Measurements from ENCODE around the gene CTH.
"Not testable (repeated sequence)": the region's sequence is repeated elsewhere in the genome, so short reads cannot be mapped to it uniquely, and the experiment has no call there.

CTH gene

DNA sequence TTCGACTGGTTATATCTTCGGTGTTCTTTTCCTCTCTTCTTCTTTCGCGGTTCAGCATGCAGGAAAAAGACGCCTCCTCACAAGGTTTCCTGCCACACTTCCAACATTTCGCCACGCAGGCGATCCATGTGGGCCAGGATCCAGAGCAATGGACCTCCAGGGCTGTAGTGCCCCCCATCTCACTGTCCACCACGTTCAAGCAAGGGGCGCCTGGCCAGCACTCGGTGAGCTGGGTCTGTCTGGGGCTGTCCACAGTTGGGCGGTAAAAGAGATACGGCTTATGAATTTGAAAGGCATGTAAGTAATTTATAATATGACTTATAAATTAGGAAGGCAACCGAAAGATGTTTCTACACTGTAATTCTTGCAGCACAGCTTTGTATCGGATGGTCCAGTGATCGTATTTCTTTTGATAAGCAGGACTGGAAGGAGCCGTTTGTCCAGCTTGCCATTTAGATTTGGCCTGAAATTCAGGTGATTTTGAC is 334 bp downstream of the CTH start:
- DNase-seq: no peak

DNA sequence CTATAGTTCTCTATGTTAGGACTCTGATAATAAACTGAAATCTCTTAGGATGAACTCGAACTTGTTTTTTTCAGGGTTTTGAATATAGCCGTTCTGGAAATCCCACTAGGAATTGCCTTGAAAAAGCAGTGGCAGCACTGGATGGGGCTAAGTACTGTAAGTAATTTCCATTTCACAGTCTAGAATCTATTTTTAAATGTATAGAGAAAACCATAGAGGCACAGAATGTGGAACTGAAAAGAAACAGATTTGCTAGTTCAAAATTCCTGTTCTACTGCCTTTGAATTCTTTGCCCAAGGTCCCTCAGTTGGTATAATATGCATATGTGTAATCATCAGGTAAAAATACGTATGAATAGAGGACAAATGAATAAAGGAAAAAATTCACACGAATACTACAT is 4.8 kb downstream of the CTH start:
- no peak for DNase-seq

DNA sequence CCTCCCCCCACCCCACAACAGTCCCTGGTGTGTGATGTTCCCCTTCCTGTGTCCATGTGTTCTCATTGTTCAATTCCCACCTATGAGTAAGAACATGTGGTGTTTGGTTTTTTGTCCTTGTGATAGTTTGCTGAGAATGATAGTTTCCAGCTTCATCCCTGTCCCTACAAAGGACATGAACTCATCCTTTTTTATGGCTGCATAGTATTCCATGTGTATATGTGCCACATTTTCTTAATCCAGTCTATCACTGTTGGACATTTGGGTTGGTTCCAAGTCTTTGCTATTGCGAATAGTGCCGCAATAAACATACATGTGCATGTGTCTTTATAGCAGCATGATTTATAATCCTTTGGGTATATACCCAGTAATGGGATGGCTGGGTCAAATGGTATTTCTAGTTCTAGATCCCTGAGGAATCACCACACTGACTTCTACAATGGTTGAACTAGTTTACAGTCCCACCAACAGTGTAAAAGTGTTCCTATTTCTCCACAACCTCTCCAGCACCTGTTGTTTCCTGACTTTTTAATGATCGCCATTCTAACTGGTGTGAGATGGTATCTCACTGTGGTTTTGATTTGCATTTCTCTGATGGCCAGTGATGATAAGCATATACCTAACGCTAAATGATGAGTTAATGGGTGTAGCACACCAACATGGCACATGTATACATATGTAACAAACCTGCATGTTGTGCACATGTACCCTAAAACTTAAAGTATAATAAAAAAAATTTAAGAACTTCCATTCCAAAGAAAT is 8.1 kb downstream of the CTH start:
- DNase-seq: not testable (repeated sequence)

DNA sequence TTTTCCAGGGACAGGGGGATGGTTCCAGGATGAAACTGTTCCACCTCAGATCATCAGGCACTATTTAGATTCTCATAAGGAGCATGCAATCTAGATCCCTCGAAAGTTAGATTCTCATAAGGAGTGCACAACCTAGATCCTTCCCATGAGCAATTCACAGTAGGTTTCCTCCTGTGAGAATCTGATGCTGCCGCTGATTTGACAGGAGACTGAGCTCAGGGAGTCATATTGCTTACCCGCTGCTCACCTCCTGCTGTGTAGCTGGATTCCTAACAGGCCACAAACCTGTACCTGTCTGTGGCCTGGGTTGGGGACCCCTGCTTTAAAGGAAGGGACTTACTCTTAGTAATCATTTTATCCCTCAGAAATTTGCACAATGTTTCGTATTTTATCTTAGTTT is 9.3 kb downstream of the CTH start:
- DNase-seq: no peak

DNA sequence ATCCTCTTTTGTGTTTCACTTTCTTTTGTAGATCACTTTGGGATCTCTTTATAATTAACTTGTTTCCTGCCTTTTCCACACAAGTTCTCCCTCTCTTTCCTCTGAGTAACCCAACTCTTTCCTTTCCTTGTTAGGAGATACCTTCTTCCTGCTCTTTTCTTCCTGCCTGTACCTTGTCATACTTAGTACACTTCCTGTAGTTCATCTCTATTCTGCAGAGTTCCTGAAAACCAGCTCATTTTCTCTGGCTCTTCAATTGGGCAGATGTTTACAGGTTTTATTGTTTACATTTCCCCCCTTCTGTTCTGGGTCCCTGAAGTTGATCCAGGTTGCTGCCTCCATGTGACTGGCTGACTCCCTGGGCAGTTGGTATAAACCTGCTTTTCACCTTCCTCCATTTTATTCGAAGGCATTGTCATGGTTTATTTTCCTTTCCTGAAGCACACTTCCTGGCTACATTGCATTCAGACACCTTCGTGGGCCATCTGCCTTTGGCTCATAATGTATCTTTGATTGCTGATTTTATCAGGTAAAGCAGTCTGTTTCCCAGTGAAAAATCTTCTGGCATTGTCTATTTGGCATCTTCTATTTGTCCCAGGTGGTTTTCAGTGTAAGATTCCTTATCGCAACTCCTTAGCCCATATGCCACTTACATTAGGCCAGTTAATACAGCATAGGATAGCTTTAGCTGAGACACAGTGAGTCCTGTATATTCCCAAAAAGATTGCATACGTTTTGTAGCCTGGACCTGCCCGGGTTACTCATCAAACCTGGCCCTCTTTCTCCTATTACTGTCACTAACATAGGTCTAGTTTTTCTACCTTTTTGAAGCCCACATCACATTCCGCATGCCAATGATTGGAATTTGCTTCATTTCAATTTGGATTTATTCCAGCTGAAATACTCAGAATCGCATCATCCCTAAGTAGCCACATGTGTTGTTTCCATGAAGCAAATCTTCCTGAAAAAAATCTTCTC is 15.4 kb downstream of the CTH start:
- no peak for DNase-seq

DNA sequence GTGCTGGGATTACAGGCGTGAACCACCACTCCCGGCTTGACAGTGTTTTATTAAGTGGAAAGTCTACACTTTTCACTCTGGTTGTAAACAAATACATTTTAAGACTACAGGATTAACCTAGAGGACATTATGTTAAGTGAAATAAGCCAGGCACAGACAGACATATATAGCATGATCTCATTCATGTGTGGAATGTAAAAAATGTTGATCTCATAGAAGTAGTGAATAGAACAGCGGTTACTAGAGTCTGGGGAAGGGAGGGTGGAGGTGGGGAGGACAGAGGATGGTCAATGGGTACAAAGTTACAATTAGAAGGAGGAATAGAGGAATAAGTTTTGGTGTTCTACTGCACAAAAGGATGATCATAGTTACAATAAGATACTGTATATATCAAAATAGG is 16.9 kb downstream of the CTH start:
- no peak for DNase-seq

DNA sequence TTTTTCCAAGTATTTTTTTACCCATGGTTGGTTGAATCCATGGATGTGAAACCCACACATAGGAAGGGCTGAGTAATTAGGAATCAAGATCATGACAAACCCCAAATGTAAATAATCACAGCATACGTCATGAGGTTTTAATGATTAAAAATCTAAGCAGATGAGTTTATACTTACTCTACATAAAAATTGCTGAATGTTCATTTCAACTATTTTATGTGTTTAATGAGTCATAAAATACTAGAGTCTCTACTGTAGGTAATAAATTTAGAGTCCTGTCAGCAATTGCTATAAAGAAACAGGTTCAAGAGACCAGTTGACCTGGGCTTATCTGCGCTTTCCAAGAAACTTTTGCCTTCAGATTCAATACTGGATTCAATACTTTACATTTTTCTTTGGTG is 18.2 kb downstream of the CTH start:
- no peak for DNase-seq

DNA sequence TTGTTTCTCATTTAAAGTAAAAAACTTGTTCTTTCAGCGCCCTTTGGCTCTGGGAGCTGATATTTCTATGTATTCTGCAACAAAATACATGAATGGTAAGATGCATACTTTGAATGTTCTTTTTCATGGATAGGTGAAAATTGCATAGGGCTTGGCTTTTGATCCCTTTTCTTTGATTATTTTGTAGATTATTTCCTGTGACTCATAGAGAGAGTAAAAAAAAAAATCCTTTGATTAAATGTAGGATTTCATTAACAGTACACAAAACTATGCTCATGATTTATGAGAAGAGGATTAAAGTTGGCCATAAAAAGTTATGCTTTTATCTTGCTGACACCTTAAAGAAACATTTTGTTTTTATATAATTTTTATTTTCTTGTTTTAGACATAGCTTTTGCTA is 18.7 kb downstream of the CTH start:
- DNase-seq: no peak

DNA sequence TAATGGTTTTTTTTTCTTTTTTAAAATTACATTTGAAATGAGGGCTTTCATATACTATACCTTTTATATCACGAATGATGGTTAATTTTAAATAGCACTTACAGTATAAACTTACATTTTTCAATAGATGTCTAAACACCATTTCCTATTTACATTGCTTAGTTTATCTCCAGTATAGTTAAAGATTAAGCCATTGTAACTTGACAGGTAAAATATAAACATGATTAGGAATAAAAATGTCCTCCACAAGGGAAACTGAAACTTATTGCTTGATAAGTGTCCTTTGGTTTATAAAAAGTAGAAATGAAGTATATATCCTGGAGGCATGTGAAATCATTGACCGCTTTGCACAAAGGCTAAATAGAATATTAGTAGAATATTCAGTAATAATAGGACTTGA is 20.2 kb downstream of the CTH start:
- DNase-seq: no peak

DNA sequence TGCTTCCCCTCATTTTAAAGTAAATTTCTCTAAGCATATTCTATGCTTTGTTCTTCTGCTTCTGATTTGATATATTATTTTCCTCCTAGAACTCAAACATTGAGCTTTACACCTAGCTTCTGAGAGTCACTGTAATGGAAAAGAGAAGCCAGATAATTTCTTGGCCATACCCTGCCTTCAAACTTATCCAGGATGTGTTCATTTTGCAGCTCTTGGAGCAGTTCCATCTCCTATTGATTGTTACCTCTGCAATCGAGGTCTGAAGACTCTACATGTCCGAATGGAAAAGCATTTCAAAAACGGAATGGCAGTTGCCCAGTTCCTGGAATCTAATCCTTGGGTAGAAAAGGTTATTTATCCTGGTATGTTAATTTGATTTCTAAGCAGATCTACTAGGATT is 20.8 kb downstream of the CTH start:
- no peak for DNase-seq

DNA sequence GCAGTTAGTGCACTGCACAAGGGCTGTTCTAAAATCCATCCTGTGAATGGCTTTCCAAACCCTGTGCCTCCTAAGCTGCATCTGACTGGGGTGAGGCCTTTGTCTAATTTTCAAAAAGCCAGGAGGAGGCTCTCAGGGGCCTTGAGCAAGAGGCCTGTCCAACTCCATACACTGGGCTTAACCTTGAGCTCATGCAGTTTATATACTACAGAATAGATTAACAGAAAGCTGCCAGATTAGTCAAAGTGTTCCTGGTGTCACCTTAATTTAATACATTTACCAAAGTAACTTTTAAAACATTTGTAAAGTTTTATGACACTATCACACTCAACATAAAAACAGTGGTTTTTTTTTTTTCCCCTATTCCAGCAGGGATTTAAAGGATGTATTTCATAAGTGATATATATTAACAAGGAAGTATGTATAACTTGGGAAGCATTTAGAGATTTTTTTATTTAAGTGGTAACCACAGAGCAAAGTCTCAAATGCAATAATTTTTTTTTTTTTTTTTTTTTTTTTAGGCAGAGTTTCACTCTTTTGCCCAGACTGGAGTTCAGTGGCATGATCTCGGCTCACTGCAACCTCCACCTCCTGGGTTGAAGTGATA is 23.3 kb downstream of the CTH start:
- no peak for DNase-seq

DNA sequence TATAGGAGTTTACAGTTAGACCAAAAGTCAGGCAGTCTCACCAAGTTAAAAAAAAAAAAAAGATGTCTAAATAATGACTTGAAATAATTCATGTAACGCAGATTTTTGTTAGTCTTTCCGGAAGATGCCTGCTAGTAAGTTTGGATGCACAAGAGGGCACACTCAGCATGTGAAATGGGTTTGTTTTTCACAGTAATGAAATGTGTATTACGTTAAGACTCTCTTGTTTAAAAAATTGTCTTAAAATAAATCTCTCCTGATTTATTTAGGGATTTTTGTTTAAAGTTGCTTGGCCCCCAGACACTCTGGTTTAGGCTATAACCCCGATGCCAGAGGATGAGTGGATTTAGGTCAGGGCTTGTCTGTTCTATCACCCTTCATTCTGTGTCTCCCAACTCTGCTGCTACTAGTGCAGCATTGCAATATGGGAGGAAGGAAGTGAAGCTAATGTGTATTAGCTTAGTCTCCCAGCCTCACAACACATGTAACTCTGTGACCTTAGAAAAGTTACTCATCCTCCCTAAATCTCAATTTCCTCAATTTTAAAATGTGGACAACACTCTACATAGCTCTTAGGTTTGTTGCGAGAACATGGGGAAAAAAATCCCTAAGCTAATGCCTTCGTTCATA is 25.7 kb downstream of the CTH start:
- peak in 1 of 2 experiments; percentile 5 for DNase-seq

DNA sequence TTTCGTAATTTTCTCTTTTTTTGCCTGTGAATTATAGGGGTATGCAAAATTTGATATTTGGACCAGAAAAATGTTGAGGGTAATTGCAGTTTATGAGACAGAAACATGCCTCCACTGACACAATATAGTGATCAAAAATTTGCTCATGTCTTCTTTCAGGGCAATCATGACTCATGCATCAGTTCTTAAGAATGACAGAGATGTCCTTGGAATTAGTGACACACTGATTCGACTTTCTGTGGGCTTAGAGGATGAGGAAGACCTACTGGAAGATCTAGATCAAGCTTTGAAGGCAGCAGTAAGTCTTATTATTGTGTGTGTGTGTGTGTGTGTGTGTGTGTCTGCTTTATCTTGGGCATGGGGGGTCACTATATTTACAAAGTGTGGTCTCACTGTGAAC is 27.5 kb downstream of the CTH start:
- no peak for DNase-seq

DNA sequence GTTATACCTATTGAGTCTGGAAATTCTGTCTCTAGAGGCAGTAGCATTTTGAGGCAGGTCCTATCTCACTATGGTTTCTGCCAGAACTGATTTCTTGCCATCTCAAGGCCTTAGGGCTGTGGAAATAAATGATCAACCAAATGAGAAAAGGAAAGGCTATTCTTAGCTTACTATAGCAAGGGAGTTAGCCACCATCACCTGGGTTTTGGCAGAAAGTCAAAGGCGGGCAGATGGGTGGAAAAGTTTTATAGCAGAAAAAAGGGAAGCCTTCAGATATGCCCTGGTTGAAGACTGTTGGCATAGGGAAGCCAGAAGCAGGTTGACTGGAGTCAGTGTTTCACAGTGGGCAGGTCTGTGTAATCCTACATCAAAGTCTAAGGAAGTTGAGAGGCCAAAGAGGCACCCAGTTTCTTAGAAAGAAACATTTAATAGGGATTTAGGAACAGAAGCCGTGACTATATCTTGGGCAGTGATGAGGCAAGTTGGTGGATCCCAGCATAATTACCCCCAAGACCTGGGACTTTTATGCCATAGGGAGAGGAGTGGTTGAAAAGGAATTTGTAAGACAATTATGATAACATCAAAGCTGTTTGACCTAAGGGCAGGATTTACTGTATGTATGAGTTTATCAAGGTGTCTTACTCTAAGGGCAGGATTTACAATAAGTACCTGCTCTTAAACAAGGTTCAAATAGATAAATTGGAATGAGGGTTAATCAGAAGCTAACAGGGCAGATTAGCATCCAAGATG is 29.7 kb downstream of the CTH start:
- DNase-seq: no peak

DNA sequence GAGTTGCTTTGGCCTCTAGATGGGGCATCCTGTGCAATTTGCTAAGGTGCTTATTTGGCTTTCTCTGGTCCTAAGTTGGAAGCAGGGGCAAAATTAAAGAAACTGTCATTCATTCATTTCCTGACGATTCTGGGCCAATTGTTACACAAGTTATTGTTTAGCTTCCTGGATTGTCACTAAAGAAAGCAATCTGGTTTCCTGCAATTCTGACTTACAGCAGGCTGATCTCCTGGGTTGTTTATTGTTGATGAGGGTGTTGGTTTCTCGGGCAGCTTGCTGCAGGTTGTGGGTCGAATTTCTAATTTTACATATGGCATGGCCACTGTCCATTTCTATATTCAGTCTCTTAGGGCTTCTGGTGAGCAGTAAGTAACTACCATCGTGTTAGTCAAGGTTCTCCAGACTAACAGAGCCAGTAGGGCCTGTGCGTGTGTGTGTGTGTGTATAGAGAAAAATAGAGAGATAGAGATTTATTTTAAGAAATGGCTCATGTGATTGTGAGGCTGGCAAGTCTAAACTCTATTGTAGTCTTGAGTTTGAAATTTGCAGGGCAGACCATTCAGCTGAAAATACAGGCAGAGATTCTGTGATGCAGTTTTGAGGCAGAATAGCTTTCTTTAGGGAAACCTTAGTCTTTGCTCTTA is 30.4 kb downstream of the CTH start:
- DNase-seq: no peak

DNA sequence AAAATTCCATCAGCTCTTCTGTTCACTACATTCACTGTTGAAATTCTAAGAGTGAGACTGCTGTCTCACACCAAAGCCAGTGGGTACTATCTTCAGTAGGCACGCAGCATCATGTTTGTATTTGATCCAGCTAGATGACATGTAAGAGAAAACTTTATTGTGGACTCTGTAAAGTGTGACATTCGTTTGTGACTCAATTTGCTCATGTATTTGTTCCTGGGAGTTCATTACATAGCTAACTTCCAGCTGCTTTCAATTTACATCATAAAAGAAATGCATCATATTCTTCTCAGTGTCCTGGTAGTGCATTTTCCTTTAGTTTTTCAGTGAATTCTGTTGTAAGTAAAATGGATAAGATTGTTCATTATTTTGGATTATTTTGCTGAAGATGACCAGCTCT is 31.4 kb downstream of the CTH start:
- no peak for DNase-seq

DNA sequence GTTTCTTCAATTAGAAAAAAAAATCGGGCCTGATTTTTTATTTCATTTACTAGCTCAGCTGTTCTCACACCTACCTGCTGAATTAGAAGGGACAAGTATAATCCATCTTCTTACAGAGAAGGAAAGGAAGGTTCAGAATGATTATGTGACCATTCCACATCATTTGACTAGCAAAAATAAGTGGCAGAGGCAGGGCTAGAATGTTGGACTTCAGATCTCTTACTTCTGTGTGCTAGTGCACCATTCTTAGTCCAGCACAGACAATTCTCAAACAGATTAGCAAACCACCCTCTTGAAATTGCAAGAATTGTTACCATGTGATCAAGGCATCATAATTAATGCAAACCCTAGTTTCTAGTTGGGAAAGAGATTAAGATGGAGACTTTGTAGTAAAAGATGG is 32.7 kb downstream of the CTH start:
- DNase-seq: peak in 1 of 2 experiments; percentile 45

DNA sequence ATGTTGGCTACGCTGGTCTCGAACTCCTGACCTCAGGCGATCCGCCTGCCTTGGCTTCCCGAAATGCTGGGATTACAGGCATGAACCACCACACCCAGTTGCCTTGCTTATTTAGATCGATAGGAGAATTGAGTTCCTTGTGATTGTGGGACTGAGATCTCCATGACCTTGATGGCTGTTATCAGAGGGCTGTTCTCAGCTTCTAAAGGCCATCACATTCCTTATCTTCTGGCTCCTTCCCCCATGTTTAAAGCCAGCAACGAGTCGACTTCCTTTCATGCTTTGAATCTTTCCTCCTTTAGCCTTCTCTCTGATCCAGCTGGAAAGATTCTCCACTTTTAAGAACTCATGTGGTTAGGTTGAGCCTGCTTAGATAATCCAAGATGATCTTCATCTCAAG is 38.0 kb downstream of the CTH start:
- DNase-seq: no peak

DNA sequence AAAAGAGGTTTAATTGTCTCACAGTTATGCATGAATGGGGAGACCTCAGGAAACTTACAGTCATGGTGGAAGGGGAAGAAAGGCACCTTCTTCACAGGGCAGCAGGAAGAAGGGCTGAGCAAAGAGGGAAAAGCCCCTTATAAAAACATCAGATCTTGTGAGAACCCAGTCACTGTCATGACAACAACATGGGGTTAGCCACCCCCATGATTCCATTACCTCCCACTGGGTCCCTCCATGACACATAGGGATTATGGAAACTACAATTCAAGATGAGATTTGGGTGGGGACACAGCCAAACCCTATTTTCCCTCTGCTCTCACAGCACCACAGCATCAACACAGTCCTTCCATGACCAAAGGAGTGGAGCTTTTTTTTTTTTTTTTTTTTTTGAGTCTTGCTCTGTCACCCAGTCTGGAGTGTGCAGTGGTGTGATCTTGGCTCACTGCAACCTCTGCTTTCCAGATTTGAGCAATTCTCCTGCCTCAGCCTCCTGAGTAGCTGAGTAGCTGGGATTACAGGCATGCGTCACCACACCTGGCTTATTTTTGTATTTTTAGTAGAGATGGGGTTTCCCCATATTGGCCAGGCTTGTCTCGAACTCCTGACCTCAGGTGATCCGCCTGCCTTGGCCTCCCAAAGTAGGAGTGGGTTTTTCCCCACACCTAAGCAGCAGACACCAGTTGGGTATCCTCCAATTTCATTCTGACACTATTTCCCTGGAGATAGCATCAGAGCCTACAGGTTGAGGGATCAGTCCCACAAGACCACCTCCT is 41.3 kb downstream of the CTH start:
- not testable (repeated sequence) for DNase-seq

DNA sequence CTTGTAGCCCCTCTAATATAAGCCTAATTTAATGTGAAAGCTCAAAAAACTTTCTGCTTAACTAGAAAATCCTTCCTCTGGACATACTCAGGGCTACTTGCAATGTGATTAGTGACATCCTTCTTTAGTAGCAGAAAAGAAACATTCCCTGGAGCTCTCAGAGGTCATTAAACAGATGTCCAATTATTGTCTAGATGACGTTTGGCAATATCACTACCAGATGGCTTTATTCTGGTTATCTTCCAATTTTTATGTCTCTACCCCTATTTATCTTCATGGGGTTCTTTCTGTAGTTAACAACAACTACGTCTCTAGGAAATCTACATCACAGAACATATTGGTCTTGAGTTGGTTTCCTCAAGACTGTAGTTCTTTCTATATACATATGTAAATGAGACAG is 44.2 kb downstream of the CTH start:
- peak; percentile 20 to 69 for DNase-seq

DNA sequence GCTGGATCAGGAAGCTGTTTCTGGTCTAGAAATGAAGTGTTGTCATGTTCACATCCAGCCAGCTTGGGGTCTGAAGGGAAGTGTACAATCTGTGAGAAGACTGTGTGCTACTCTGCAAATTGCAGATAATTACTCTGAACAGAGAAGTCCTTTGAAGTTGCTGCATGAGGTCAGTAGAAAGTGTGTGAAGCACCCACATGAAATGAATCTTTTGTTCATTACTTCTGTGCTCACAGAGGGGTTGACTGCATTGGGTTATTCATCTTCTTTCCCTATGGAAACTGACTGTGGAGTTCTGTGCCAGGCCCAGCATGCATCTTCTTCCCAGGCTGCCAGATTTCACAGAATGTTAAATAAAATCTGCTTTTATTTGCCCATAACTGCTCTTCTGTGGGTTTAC is 47.1 kb downstream of the CTH start:
- DNase-seq: no peak

Data from NCI-H524 (cell line).